Mesenchymal stem cell (in vitro differentiated cells and primary cell): ENCODE measurements around the gene LIN52.

Experiments
- DNase-seq: peaks from one replicate; pipeline ENCODE4 v3.0.0-alpha.2; 2013
- H2AFZ ChIP-seq: one replicate; pipeline ENCODE4 v1.6.1; 2013; ENCODE audit warnings: low read depth, mild to moderate bottlenecking, control low read depth, inconsistent platforms, low read length, moderate library complexity
- H2AK5ac ChIP-seq: 2 replicates; pipeline ENCODE4 v1.6.1; 2013; ENCODE audit warnings: low read length, moderate library complexity, mild to moderate bottlenecking, inconsistent platforms; ENCODE audit not compliant: severe bottlenecking
- H2BK120ac ChIP-seq: one replicate; pipeline ENCODE4 v1.6.1; 2013; ENCODE audit warnings: low read depth, mild to moderate bottlenecking, inconsistent platforms, low read length, moderate library complexity
- H2BK12ac ChIP-seq, 2 experiments: one replicate each; pipeline ENCODE4 v1.6.1; 2013; ENCODE audit warnings: inconsistent platforms in 2 of 2, low read length in 2 of 2, mild to moderate bottlenecking in 2 of 2, moderate library complexity in 2 of 2, control low read depth in 1 of 2
- H2BK15ac ChIP-seq: one replicate; pipeline ENCODE4 v1.6.1; 2013; ENCODE audit warnings: mild to moderate bottlenecking, low read depth, inconsistent platforms; ENCODE audit not compliant: poor library complexity, severe bottlenecking
- H2BK5ac ChIP-seq: 2 replicates; pipeline ENCODE4 v1.6.1; 2013; ENCODE audit warnings: low read depth, mild to moderate bottlenecking, low read length, control low read depth, inconsistent platforms; ENCODE audit not compliant: poor library complexity, severe bottlenecking
- H3K14ac ChIP-seq, 2 experiments: one replicate each; pipeline ENCODE4 v1.6.1; 2013; ENCODE audit warnings: inconsistent platforms in 2 of 2, low read length in 2 of 2, control low read depth in 1 of 2, mild to moderate bottlenecking in 1 of 2, moderate library complexity in 1 of 2
- H3K18ac ChIP-seq, 2 experiments: one replicate each; pipeline ENCODE4 v1.6.1; 2013; ENCODE audit warnings: inconsistent platforms in 2 of 2, low read length in 2 of 2, control low read depth in 1 of 2, low read depth in 1 of 2, mild to moderate bottlenecking in 1 of 2
- H3K23ac ChIP-seq, 2 experiments: one replicate each; pipeline ENCODE4 v1.6.1; 2013; ENCODE audit warnings: inconsistent platforms in 2 of 2, low read length in 2 of 2, mild to moderate bottlenecking in 2 of 2, moderate library complexity in 2 of 2, control low read depth in 1 of 2
- H3K27ac ChIP-seq: 2 replicates; pipeline ENCODE4 v1.5.1; 2013; ENCODE audit warnings: mild to moderate bottlenecking, moderate library complexity, low read length, control low read depth, inconsistent platforms; ENCODE audit not compliant: poor library complexity, severe bottlenecking
- H3K27me3 ChIP-seq, 2 experiments: 2 replicates each; pipeline versions ENCODE4 v1.6.1 to v1.7.0; 2013; ENCODE audit warnings: low read length in 2 of 2, mild to moderate bottlenecking in 2 of 2, moderate library complexity in 2 of 2, control low read depth in 1 of 2, inconsistent platforms in 1 of 2; ENCODE audit not compliant: control insufficient read depth in 1 of 2, insufficient read depth in 1 of 2
- H3K36me3 ChIP-seq, 2 experiments: 2 replicates each; pipeline versions ENCODE4 v1.6.1 to v1.7.0; 2013; ENCODE audit warnings: low read length in 2 of 2, control low read depth in 1 of 2, inconsistent platforms in 1 of 2, low read depth in 1 of 2, mild to moderate bottlenecking in 1 of 2; ENCODE audit not compliant: insufficient read depth in 2 of 2, control insufficient read depth in 1 of 2
- H3K4ac ChIP-seq, 2 experiments: one replicate each; pipeline ENCODE4 v1.6.1; 2013; ENCODE audit warnings: inconsistent platforms in 2 of 2, low read length in 2 of 2, mild to moderate bottlenecking in 2 of 2, moderate library complexity in 2 of 2, control low read depth in 1 of 2, low read depth in 1 of 2
- H3K4me1 ChIP-seq: 2 replicates; pipeline ENCODE4 v1.6.1; 2013; ENCODE audit warnings: low read depth, low read length, control low read depth; ENCODE audit not compliant: control insufficient read depth, insufficient read depth
- H3K4me2 ChIP-seq: 2 replicates; pipeline ENCODE4 v1.6.1; 2013; ENCODE audit warnings: low read length, mild to moderate bottlenecking, inconsistent platforms; ENCODE audit not compliant: poor library complexity, severe bottlenecking
- H3K4me3 ChIP-seq, 2 experiments: 2 replicates each; pipeline versions ENCODE4 v1.5.1 to v1.7.0; 2013; ENCODE audit warnings: low read length in 2 of 2, mild to moderate bottlenecking in 2 of 2, control low read depth in 1 of 2, low read depth in 1 of 2; ENCODE audit not compliant: insufficient read depth in 1 of 2
- H3K79me1 ChIP-seq: replicated peaks from 2 replicates; pipeline ENCODE4 v1.6.1; 2013; ENCODE audit warnings: mild to moderate bottlenecking, control low read depth, low read length, inconsistent platforms; ENCODE audit not compliant: poor library complexity, severe bottlenecking
- H3K9ac ChIP-seq: 2 replicates; pipeline ENCODE4 v1.7.0; 2013; ENCODE audit warnings: mild to moderate bottlenecking, low read length, moderate library complexity
- H3K9me3 ChIP-seq: 2 replicates; pipeline ENCODE4 v1.7.0; 2013; ENCODE audit warnings: mild to moderate bottlenecking, low read length; ENCODE audit not compliant: control insufficient read depth
- H4K8ac ChIP-seq: one replicate; pipeline ENCODE4 v1.6.1; 2013; ENCODE audit warnings: inconsistent platforms, mild to moderate bottlenecking, low read length, moderate library complexity
- H4K91ac ChIP-seq: one replicate; pipeline ENCODE4 v1.6.1; 2013; ENCODE audit warnings: mild to moderate bottlenecking, low read length, inconsistent platforms
- WGBS: methylation state at CpG from one replicate; pipeline ENCODE4 v1.1.7; 2013; ENCODE audit warnings: mixed read lengths; 5-methylcytosine and 5-hydroxymethylcytosine counted together

Gene LIN52

GRCh38 chr14:74219277-74220205, 134.8 kb downstream of the LIN52 start:
- WGBS: 83% methylated on average over 11 of the region's 13 CpGs

DNA sequence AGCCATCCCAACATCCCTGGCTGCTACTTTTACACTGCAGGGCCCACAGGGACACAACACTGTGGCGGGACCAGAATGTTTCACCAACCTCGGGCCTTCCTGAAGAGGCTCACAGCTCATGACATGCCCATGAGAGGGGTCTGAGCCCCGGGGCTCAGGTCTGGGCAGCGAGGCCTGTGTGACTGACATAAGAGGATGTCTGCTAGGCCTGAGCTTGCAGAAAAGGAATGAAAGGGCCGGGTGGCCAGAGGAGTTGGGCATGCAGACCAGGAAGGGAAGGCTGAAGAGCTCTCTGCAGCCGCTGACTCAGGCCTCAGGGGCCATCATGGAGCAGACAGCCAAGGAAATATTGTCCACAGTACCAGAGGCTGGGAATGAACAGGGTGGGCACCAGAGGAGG, 136.2 kb downstream of the LIN52 start:
- Histone ChIP-seq H2BK5ac (no peak overlapping the region), H3K4ac (no peak overlapping the region), H2AK5ac (no peak overlapping the region), H3K9ac (no peak overlapping the region), H3K4me1 (peaks cover 7% of the 10 kb centered on the region), H4K91ac (no peak overlapping the region), H3K36me3 (no peaks in the 10 kb centered on the region), H2BK120ac (no peak overlapping the region), H4K8ac (no peak overlapping the region), H3K23ac (no peak overlapping the region), H3K18ac (no peak overlapping the region), H2BK15ac (no peak overlapping the region), H3K4me3 (no peak overlapping the region), H2BK12ac (no peak overlapping the region), H3K4me2 (no peak overlapping the region), H3K14ac (no peak overlapping the region), H3K27me3 (peaks cover 61 to 65% of the 10 kb centered on the region in 2 experiments), H3K9me3 (no peaks in the 10 kb centered on the region), H2AFZ (no peak overlapping the region), H3K27ac (no peak overlapping the region), H3K79me1 (no peaks in the 10 kb centered on the region)
- WGBS: 73% methylated on average over 6 of the region's 6 CpGs
- no peak for DNase-seq

More at GRCh38 chr14:74219277-74220205, 134.8 kb downstream of the LIN52 start:
- Histone ChIP-seq H3K4ac (no peak overlapping the region), H3K14ac (no peak overlapping the region), H4K8ac (no peak overlapping the region), H2BK120ac (no peak overlapping the region), H2BK15ac (no peak overlapping the region), H2AFZ (no peak overlapping the region), H3K4me3 (no peak overlapping the region), H3K4me1 (peaks cover 7% of the 10 kb centered on the region), H3K4me2 (no peak overlapping the region), H3K18ac (no peak overlapping the region), H3K27ac (no peak overlapping the region), H2BK5ac (no peak overlapping the region), H2BK12ac (no peak overlapping the region), H3K27me3 (peaks cover 67 to 68% of the 10 kb centered on the region in 2 experiments), H4K91ac (no peak overlapping the region), H2AK5ac (no peak overlapping the region), H3K9ac (no peak overlapping the region), H3K23ac (no peak overlapping the region), H3K9me3 (no peaks in the 10 kb centered on the region), H3K79me1 (no peaks in the 10 kb centered on the region), H3K36me3 (no peaks in the 10 kb centered on the region)
- DNase-seq: no peak

- Histone ChIP-seq H2BK15ac (no peak overlapping the region), H3K4me3 (no peak overlapping the region), H3K4me1 (peaks cover 7% of the 10 kb centered on the region), H3K27ac (no peak overlapping the region), H3K79me1 (no peaks in the 10 kb centered on the region), H2AFZ (no peak overlapping the region), H3K36me3 (no peaks in the 10 kb centered on the region), H2BK12ac (no peak overlapping the region), H3K18ac (no peak overlapping the region), H4K91ac (no peak overlapping the region), H3K9me3 (no peaks in the 10 kb centered on the region), H4K8ac (no peak overlapping the region), H2BK5ac (no peak overlapping the region), H3K9ac (no peak overlapping the region), H3K4ac (no peak overlapping the region), H3K4me2 (no peak overlapping the region), H2AK5ac (no peak overlapping the region), H3K14ac (no peak overlapping the region), H2BK120ac (no peak overlapping the region), H3K27me3 (peaks cover 61 to 67% of the 10 kb centered on the region in 2 experiments), H3K23ac (no peak overlapping the region)
- no peak for DNase-seq
- 92% methylated on average over 7 of the region's 7 CpGs for WGBS
These were observed 137.0 kb downstream of the LIN52 start for GRCh38 chr14:74221741-74222140.

DNA sequence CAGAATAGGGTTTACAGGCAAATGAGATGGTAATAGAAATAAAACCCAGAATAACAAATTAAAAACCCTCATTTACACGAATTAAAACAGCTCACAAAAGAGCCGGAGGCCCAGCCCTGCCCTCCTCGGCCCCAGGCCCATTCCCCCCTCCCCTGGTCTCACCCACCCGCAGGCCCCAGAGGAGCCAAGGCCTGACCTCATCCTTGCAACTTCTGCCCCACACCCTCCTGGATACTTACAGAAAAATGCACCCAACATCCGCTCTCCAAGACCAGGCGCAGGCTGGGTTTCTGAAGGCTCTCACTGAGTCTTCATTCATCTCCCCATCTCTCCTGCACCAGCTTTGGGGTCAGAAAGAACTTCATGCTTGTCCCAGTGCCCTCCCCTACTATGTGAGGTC, 138.3 kb downstream of the LIN52 start:
- no peak overlapping the region for H4K91ac ChIP-seq
- peaks cover under 1% of the 10 kb centered on the region for H3K4me1 ChIP-seq
- DNase-seq: no peak
- no peak overlapping the region for H3K23ac ChIP-seq
- H3K18ac ChIP-seq: no peak overlapping the region
- H2AK5ac ChIP-seq: no peak overlapping the region
- no peak overlapping the region for H2BK120ac ChIP-seq
- no peak overlapping the region for H2BK12ac ChIP-seq
- H3K9me3 ChIP-seq: no peaks in the 10 kb centered on the region
- no peak overlapping the region for H2BK15ac ChIP-seq
- H3K27me3 ChIP-seq: peaks cover 63 to 68% of the 10 kb centered on the region in 2 experiments
- no peak overlapping the region for H3K4me3 ChIP-seq
- WGBS: 70% methylated on average over 6 of the region's 6 CpGs
- H2AFZ ChIP-seq: no peak overlapping the region
- no peak overlapping the region for H3K4ac ChIP-seq
- H3K27ac ChIP-seq: no peak overlapping the region
- no peaks in the 10 kb centered on the region for H3K79me1 ChIP-seq
- H2BK5ac ChIP-seq: no peak overlapping the region
- H3K4me2 ChIP-seq: no peak overlapping the region
- H3K36me3 ChIP-seq: no peaks in the 10 kb centered on the region
- no peak overlapping the region for H3K14ac ChIP-seq
- no peak overlapping the region for H3K9ac ChIP-seq
- H4K8ac ChIP-seq: no peak overlapping the region
